GM21526 (cell line): ENCODE results near the gene RNF222.
A peak's percentile ranks its signal among the peaks of the same experiment; 100 is the strongest.
"Not testable (repeated sequence)": the region's sequence is repeated elsewhere in the genome, so short reads cannot be mapped to it uniquely, and the experiment has no call there.

Source experiments
- ATAC-seq: cut with Tn5 transposase; IDR thresholded peaks from one replicate; pipeline ENCODE4 v1.9.1; 2021; ENCODE audit warnings: moderate library complexity; ENCODE audit not compliant: unreplicated experiment, low FRiP score

RNF222 gene

DNA sequence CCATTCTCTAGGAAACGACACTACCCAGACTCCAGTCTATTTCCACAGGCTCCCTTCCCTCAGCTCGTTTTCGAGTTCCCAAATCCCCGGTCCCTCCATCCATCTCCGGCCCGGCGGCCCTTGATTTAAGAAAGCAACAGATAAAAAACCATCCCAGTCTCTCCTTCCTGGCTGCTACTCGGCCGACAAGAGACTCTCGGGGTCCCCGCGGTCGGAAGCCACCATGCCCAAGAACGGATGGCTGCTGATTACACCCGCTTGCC lies 14.8 kb downstream of the RNF222 start:
- no peak for ATAC-seq

DNA sequence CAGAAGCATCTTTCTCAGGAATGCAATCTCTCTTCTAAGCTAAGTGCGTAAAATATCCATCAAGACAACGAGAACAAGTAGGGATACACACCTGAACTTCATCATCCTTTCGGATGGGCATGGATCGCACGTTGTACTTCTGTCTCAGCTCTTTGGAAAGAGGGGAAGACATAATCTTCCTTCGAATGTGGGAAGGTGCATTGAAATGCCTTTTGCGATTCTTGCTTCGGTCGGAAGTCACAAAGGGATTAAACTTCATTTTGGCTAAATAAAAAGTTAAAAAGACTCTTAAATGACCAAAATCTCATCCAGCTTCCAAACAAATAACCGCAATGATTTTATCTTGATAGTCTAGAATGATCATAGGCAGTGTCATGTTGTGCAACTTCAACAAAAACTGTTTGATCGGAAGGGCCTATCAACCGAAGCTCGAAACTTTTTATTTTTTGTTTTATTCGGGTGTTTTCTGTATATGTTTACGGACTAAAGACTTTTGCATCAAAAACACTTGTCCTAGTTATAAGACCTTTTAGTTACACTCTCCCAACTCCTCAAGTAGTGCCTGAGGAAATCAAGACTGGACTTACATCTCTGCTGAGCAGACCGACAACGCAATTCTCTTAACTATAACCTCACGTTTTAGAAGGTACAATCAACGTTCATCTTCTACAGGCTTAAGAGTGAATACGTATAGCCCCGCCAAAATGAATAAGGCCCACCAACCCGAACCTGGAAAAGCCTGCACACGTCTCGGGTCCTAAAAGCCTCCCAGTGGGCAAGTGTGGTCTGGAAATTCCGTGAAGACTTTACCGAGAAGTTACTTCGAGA lies 15.4 kb downstream of the RNF222 start:
- ATAC-seq: no peak

DNA sequence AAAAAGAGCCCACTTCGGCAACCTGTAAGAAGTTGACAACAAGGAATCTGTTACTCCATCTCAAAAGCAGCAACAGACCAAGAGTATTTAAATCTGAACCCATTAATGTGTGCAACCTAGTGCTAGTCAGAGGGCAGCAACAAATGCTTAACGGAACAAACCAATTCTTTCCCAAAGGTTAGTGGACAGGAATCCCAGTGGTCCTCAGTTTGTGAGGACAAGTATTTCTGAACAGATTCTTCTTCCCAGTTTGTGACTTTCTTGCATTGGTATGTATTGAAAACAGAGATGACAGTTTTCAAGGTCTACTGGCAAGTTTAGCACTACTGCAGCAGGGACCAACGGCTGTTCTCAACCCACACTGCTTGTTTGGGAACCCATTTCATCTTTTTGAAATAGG lies 17.6 kb downstream of the RNF222 start:
- no peak for ATAC-seq

DNA sequence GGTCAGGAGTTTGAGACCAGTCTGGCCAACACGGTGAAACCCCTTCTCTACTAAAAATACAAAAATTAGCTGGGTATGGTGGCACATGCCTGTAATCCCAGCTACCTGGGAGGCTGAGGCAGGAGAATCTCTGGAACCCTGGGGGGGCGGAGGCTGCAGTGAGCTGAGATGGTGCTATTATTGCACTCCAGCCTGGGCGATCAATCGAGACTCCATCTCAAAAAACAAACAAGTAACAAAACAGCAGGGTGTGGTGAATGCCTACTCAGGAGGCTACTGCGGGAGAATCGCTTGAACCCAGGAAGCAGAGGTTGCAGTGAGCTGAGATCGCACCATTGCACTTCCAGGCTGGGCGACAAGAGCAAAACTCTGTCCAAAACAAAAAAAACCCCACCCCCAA lies 19.5 kb downstream of the RNF222 start:
- not testable (repeated sequence) for ATAC-seq

DNA sequence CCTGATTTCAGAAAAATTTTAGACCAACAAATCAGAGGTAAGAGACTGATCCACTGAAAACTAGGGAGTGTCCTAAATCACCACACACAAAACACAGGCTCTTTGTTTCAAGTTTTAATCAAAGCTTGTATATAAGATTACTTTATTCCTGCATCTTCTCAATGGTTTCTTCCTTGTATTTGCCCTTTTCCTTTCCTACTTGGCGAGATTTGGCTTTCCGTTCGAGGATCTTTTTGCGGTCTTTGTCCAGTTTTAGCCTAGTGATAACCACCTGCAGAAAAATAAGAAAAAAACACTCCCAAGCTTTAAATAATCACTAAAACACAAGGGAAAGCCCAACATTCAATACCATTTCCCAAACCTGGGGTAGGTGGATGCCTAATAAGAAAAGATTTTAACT lies 20.2 kb downstream of the RNF222 start:
- ATAC-seq: no peak

DNA sequence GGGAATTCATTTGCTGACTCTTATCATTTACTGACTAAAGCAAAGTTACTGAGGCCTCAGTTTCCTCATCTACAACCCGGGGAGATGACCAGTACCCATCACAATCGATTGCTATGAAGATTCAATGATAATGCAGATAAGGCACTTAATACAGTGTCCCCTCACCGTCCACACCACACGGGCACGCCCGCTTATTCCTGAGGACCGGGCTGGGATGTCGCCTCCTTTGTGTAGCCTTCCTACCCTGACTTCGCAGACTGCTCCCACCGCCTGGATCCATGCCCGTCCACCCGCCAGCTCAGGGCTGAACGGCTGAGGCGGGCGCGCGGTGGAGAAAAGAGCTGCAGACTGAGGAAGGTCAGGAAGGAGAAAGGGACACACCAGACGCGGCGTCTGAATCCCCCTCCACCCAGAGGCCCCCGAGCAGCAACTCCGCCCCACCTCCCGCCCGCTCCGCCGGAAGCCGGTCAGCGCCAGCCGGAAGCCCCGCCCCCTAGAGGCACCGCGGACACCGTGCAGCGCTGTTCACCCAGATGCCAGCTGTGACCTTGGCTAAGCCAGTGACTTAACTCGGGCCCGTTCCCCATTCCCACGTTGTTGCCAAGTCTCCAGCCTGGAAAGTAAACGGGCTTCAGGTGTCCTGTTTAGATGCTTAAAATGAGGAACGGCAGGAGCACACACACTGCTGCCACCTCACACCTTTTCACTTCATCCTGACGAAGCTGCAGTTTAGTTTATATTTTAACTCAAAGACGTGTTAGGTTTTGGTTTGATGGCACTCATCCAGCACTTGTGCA lies 21.2 kb downstream of the RNF222 start, which contains the start of gene KRABD2:
Gene KRABD2, minus strand, starts transcription at position 434 of the 797 bp plus-strand sequence.
- peak; percentile 80 for ATAC-seq

DNA sequence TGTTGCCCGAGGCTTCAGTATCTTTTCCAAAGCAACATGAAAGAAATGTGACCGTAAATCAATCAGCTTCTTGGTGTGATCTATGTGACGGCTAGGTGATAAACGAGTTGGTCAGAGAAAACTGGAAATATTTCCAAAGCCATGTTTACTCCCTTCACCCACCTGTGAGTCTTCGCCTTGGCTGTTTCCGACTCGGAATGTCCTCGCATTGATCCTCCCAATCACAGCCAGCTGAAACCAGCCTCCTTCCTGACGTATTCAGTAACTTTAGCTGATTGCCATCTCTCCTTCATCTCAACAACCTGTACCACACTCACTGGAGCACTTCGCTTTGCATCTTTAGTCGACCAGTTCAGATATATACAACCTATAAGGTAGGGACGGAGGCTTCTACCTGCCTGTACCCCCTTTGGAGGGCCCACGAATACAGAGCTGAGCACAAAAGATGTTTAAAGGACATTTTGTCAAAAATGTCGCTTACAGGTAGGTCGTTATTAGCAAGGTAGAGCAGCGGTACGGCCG lies 21.8 kb downstream of the RNF222 start:
- no peak for ATAC-seq

DNA sequence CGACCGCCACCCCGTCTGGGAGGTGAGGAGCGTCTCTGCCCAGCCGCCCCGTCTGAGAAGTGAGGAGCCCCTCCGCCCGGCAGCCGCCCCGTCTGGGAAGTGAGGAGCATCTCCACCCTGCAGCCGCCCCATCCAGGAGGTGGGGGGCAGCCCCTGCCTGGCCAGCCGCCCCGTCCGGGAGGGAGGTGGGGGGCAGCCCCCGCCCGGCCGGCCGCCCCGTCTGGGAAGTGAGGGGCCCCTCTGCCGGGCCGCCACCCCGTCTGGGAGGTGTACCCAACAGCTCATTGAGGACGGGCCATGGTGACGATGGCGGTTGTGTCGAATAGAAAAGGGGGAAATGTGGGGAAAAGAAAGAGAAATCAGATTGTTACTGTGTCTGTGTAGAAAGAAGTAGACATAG lies 23.8 kb downstream of the RNF222 start:
- not testable (repeated sequence) for ATAC-seq

DNA sequence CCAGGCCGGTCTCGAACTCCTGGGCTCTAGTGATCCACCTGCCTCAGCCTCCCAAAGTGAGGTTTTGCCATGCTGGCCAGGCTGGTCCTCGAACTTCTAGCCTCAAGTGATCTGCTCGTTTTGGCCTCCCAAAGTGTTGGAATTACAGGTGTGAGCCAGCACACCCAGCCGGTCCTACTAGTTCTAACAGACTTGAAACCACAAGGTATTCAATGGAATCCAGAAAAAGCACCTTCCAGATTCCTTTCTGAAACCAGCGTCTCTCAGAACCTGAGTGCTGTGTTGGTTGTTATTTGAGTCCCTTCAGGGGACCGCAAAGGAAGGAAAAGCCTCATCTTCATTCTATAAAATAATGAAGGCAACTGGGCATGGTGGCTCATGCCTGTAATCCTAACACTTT lies 25.2 kb downstream of the RNF222 start:
- ATAC-seq: no peak

DNA sequence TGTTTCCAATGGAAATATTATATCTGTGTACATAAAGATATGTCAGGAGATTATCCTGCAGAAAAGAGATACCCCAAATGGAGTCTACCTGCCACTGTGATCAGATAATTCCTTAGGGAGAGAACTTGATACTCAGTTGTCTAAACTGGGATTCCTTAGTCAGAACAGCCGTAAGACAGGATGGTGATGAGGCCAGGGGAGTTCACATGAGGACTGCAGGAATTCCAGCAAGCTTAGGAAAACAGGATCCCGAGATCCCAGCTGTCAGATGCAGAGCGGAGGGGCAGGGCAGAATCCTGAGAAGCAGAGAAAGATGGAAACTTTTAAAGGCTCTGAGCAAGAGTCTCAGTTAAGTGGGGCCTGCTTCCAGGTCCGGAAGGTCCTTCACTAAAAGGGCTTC lies 25.8 kb downstream of the RNF222 start:
- ATAC-seq: no peak

DNA sequence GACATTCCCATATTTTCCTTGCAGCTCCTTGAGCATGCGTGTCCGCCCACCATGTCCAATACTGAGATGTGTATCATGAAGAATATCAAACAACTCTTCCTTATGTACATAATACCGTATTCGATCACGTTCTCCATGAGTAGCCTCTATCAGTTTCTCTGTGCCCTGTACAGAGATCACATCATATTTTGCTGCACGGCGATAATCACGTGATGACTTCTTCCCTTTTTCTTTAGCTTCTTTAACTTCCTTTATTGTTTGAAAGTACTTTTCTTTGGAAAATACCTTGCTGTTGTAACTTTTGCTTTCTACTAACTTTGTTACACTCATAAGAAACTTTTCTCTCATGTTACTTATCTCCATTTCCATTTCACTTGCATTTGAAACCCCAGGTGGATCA lies 27.7 kb downstream of the RNF222 start:
- no peak for ATAC-seq

DNA sequence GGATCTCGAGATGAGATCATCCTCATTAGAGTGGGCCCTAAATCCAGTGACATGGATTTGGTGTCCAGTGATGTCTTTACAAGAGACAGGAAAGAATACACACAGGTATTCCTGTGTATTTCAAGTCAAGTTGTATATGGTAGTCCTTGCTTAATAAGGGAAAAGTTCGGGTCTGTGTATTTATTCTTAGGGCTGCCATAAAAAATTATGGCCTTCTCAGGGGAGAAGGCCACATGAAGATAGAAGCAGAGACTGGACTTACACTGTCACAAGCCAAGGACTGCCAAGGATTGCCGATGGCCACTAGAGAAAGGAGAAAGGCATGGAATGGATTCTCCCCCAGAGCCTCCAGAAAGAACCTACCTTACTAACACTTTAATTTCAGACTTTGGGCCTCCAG lies 29.4 kb downstream of the RNF222 start:
- ATAC-seq: no peak

DNA sequence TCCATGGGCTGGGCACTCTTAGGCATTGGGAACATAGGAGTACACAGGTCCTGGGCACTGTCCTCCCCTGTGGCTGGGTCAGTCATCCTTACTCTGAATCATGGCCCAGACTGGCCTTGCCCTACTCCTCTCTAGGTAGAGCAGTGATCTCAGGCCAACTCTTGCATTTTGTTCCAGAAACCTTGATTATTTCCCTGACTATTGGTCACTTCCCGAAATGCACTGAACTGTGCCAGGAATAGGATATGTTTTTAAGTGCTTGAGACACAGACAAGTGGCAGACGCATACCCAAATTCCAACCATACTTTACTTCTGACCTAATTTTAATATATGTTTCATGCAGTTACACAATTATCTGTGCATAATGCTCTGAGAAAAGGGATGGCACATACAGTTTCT lies 31.4 kb downstream of the RNF222 start:
- no peak for ATAC-seq

DNA sequence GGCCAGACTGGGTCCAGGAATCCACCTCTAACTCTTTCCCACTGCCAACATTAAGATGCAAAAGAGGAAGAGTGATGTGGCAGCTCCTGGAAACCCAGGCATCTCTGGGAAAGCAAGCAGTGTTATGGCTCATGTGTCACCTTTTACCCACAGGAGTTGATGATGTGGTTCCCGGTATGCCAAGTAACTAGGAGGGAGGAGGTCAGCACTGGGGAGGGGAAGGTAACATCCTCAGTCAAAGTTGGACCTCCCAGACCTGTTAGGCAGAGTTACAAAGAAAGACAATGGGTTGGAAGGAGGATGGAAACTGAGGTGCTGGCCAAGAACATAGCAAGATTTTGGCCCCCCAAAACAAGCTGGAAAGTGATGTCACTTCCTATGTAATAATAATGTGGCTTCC lies 32.5 kb downstream of the RNF222 start:
- ATAC-seq: no peak

DNA sequence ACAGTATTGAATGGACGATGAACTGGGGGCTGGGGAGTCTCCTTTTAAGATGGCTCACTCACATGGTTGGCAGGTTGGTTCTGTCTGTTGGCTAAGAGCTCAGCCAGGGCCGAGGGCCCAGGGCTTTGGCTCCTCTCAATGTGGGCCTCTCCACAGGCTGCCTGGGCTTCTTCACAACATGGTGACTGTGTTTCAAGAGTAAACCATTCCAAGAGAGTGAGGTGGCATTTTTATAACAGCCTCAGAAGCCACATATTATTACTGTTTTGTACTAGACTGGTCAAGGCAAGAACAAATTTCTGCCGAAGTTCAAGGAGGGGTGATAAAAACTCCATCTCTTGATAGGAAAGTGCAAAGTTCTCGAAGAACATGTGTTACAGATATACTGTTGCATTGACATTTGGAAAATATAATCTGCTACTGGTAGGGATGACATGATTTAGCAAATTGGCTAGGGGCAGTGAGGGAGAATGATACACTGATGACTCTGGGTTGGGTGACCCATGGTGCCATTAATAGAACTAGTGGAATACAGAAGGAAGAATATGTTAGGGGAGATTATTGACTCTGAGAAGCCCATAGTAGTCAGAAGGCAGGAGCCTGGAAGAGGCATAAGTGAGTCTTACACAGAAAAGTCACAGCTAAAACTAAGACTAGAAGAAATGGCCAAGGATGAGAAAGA lies 34.8 kb downstream of the RNF222 start:
- no peak for ATAC-seq

DNA sequence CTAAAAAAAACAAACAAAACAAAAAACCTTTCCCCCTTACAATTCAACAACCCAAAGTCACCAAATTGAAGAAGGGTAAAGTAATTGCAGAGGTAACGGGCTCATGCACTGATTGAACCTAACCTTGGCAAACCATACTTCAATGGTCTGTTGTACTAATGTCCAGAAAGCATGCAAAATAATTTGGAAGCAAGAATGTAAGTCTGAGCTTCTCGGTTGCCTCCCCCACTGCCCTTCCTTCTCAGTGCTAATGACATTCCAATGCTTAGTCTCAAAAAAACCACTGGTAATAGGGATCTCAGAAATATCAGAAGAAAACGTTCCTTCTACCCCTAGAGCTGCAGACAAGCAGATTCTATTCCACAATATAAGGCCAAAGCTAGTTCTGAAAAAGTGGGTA lies 36.9 kb downstream of the RNF222 start:
- no peak for ATAC-seq

DNA sequence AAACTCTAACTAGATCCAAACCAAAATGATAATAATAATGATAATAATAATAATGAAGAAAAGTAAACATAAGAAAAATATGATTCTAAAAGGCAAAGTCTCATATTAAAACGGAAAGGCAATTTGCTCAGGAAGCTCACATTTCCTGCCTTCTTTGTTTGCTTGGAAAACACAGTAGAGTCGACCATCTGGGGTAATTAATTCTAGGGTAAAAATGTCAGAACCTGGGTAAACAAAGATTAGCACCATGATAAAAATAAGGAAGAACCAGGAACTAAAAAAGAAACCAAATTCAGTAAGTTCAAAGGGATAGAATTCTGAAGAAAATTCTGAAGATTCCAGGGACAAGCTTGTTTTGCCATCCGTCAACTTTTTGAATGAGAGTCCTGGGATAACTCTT lies 37.4 kb downstream of the RNF222 start:
- no peak for ATAC-seq

DNA sequence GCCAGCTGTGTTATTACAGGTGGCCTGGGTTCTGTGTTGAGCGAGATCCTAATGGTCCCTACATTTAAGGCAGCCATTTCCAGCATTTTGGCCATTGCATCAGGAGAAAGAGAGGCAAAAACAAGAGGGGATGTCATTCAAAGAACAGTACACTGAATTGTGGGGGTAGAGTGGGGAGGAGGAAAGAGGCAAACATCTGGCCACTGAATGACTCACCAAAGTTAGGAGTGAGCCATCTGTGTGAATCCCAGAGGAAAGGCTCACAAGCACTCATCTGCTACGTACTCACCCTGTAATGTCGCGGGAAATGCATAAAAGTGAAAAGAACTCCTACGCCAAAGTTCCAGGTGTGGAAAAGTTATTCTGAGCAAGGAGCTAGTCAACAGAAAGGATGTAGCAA lies 37.9 kb downstream of the RNF222 start:
- ATAC-seq: no peak

DNA sequence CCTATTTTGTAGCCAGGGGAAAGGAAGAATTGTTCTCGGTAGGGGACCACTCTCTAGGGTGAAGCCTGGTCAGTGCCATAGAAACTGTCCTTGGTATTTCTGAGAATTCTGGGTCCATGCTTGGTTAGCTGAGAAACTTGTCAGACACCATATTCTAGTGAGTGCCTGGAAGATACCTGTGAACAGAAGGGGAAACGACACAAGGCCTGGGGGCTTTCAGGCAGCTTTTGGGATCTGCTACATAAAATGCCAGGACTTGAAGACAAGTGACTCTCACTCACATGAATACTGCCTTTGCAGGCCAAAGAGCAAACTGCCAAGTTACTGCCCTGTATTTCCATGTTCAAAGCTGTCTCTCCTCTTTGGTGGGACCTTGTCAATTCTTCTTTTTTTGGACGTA lies 39.7 kb downstream of the RNF222 start:
- no peak for ATAC-seq

DNA sequence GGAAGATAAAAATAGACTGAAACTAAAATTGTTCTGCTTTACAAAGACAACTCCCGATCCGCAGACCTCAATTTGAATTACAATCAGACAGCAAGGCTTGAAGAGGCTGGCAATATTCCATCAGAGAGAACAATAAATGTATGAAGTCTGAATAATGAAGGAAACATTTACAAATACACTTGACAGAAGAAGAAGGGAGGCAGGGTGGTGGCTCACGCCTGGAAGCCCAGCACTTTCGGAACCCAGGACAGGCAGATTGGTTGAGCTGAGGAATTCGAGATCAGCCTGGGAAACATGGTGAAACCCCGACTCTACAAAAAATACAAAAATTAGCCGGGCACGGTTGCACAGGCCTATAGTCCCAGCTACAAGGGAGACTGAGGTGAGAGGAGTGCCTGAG lies 43.4 kb downstream of the RNF222 start:
- ATAC-seq: no peak

DNA sequence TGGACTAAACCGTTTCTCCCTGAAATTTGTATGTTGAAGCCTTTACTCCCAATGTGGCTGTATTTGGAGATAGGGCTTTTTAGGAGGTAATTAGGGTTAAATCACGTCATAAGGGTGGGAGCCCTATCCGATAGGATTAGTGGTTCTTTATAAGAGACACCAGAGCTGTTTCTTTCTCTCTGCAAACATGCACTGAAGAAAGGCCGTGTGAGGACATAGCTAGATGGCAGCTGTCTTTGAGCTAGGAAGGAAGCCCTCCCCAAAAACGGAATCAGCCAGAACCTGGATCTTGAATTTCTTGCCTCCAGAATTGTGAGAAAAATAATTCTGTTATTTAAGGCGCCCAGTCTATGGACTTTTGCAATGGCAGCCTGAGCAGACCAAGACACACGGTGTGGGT lies 43.9 kb downstream of the RNF222 start:
- ATAC-seq: no peak
